Measurements from ENCODE around the gene OR2V1. TPM values are rescaled to one million over a fixed set of nuclear protein-coding genes. Genes with fewer than 3 reads are reported as not detected.

The OR2V1 gene
- total and polyA plus RNA-seq, 8 donors: not detected

DNA sequence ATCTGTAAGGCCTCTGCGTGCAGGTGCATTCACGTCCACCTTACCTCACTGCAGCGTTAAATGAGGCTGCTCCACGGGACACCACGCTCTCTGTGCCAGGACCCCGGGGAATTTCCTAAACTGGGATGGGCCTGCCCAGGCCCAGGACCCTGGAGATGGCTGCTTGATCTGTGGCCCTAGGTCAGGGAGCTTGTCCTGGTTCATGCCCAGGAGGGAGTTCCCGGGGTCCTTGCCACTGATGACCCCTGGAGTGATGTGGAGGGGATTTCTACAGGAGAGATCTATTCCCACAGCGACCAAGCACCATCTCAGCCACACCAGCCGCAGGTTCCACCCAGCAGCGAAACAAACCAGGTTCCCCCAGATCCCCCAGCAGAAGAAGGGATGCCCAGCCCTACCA is 3.5 kb downstream of the OR2V1 start:
- Histone ChIP-seq H3K4me1 (no peaks in the 10 kb centered on the region), H3K27ac (no peak overlapping the region), H3K27me3 (peaks cover 0 to 67% (median 28%) of the 10 kb centered on the region in 3 donors), H3K4me3 (no peak overlapping the region), H3K36me3 (no peaks in the 10 kb centered on the region), H3K9me3 (no peaks in the 10 kb centered on the region)
- no peak for DNase-seq
- TF ChIP-seq CTCF (IDR thresholded peaks at IDR 0.05) (no peak), EP300 (IDR thresholded peaks at IDR 0.05) (no peak), POLR2A (IDR thresholded peaks at IDR 0.05) (no peak), POLR2AphosphoS5 (IDR thresholded peaks at IDR 0.05) (no peak)
- intact Hi-C loops (cut with DNase I; ENCODE audit: low total_unique reads): no loop called here
- 81 to 89% (median 86%) methylated on average over 7 to 10 of the region's 10 CpGs for WGBS, 5 donors

DNA sequence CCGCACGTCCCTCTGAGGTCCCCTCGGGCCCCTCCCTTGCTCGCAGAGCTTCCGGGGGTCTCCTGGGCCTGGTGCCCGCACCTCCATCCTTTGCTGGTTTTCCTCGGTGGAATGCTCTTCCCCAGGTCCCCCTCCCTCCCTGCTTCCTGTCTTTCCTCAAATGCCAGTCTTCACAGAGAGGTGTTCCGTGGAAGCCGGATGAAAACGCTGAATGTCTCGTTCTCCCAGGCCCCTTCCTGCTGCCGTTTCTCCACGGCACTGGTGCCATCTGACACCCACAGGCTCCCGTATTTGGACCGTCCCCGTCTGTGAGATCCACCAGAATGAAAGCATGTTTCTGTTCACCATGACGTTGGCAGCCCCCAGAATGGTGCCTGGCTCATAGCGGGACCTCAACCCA is 4.1 kb downstream of the OR2V1 start:
- Histone ChIP-seq H3K4me3 (no peak overlapping the region), H3K27ac (no peak overlapping the region), H3K9me3 (no peaks in the 10 kb centered on the region), H3K27me3 (peaks cover 0 to 73% (median 30%) of the 10 kb centered on the region in 3 donors), H3K36me3 (no peaks in the 10 kb centered on the region), H3K4me1 (peaks cover 0 to 3% (median 0%) of the 10 kb centered on the region in 4 donors)
- intact Hi-C loops (cut with DNase I; ENCODE audit: low total_unique reads): no loop called here
- 72 to 76% (median 75%) methylated on average over 18 of the region's 18 CpGs for WGBS, 5 donors
- no peak for DNase-seq
- TF ChIP-seq EP300 (IDR thresholded peaks at IDR 0.05) (no peak), CTCF (IDR thresholded peaks at IDR 0.05) (no peak), POLR2AphosphoS5 (IDR thresholded peaks at IDR 0.05) (no peak), POLR2A (IDR thresholded peaks at IDR 0.05) (no peak)

- intact Hi-C loops (cut with DNase I; ENCODE audit: low total_unique reads): no loop called here
- Histone ChIP-seq H3K27ac (no peak overlapping the region), H3K27me3 (peaks cover 0 to 71% (median 24%) of the 10 kb centered on the region in 3 donors), H3K4me1 (peaks cover 0 to 4% (median 0%) of the 10 kb centered on the region in 4 donors), H3K4me3 (no peak overlapping the region), H3K9me3 (no peaks in the 10 kb centered on the region), H3K36me3 (no peaks in the 10 kb centered on the region)
- TF ChIP-seq EP300 (IDR thresholded peaks at IDR 0.05): no peak
- TF ChIP-seq POLR2A (IDR thresholded peaks at IDR 0.05): no peak
- TF ChIP-seq CTCF (IDR thresholded peaks at IDR 0.05): no peak
- TF ChIP-seq POLR2AphosphoS5 (IDR thresholded peaks at IDR 0.05): no peak
- WGBS, 5 donors: 65 to 86% (median 79%) methylated on average over 3 of the region's 3 CpGs
- DNase-seq: no peak
Measured at GRCh38 chr5:181124526-181124925, 6.4 kb downstream of the OR2V1 start.

DNA sequence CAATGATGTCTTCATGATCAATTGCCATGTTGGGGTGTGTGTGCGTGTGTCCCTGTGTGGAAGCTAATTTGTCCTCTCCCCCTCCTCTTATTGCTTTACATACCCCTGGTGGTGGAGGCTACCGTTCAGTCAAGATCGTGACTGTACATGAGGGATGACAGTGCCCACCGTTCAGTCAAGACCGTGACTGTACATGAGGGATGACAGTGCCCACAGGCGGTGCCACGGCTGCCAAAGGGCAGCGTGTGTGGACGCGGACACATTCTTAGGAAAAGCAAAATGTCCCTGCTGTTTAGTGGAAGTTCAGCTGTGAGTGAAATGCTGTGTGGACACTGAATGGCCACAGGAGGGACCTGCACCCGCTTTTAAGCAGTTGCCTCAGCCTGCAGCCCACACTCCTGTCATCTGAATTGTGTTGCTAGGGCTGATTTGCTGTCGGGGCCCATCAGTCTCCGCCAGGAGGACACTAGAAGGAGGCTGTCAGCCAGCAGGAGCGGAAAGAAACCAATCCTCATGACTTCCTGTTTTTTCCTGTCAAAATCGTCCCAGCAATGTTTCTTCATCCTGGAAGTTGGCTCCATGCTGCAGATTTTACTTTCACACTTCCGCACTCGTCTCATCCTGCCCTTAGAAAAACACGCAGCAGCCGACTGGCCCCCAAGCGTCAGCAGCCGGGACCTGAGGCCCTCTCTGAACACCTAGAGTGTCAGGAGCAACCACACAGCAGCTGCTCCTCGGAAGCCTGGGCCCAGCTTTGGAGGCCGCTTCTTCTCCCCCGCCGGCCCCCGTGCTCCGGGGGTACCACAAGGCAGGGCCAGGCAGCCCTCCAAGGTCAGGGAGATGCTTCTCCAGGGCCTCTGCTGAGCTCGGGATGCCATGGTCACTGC is 9.1 kb downstream of the OR2V1 start:
- peaks cover 0 to 71% (median 15%) of the 10 kb centered on the region in 3 donors for H3K27me3 ChIP-seq
- no peak for DNase-seq
- H3K4me1 ChIP-seq: peaks cover 0 to 4% (median 0%) of the 10 kb centered on the region in 4 donors
- 59 to 66% (median 65%) methylated on average over 23 to 28 of the region's 28 CpGs for WGBS, 5 donors
- H3K9me3 ChIP-seq: no peaks in the 10 kb centered on the region
- no peak overlapping the region for H3K4me3 ChIP-seq
- H3K36me3 ChIP-seq: no peaks in the 10 kb centered on the region
- intact Hi-C loops (cut with DNase I; ENCODE audit: low total_unique reads): no loop called here
- H3K27ac ChIP-seq: no peak overlapping the region
- no peak for TF ChIP-seq CTCF (IDR thresholded peaks at IDR 0.05)
- TF ChIP-seq POLR2AphosphoS5 (IDR thresholded peaks at IDR 0.05): no peak
- TF ChIP-seq POLR2A (IDR thresholded peaks at IDR 0.05): no peak
- TF ChIP-seq EP300 (IDR thresholded peaks at IDR 0.05): no peak
